ENCODE data around the gene ZFAND2B. TPM values are rescaled to one million over a fixed set of nuclear protein-coding genes. Genes with fewer than 3 reads are reported as not detected.
A peak's percentile ranks its signal among the peaks of the same experiment; 100 is the strongest.
"Not testable (repeated sequence)": the region's sequence is repeated elsewhere in the genome, so short reads cannot be mapped to it uniquely, and the experiment has no call there.

ZFAND2B gene
- total and polyA plus RNA-seq, 2 experiments from 2014 or later: 58.1 to 65.4 TPM

DNA sequence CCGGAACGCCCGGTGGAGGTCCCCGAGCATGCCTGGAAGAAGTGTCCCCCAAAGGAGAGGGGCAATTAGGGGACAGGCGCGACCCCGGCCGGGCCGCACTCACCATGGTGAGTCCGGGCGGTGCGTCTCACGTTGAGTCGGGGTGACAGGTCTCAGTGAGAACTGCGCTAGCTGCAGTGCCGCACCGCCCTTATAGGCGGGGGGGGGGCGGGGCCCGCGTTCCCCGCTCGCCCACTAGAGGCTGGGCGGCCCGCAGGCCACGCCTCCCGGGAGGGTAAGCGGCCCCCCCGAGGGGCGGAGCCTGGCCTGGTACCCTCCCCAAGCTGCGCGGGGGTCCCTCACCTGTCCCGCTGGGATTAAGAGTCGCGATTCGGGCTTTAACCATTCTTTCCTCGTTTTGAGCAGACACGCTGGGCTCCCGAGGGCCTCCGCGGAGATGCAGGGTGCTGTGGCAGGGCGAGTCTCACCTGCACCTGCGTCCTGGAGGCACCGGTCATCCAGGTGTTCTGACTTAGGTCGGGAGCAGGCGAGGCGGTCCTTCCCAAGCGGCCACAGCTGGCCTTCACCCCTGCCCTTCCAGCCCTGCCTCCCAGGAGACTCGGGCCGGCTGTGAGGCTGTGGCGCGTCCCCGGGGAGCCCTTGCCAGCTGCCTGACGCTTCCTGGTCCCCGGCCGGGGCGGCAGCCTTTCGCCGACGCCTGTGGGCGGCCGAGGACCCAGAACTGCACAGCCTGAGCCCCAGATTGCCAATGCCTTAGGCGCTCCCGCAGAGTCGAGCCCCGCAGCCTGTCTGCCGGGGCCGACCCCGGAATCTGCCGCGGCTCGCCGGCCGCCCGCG is 47.4 kb downstream of the ZFAND2B start, which contains the start of gene TUBA4A:
TUBA4A (minus strand) TSS at position 166 of the 837 bp plus-strand sequence; CDS start at position 106, 60 bp downstream.
- Histone ChIP-seq H3K4me1 (ENCODE audit: insufficient read depth) (peaks cover 40% of the 10 kb centered on the region), H3K27me3 (peaks cover 45% of the 10 kb centered on the region), H2AFZ (peak within 1 kb of the TSS; percentile 57), H3K4me3 (peak within 1 kb of the TSS; percentile 37), H3K4me2 (peak within 1 kb of the TSS; percentile 98), H3K27ac (no peak within 1 kb of the TSS), H3K36me3 (replicated peaks; ENCODE audit: insufficient read depth, low read depth) (no peaks in the 10 kb centered on the region), H3K9me3 (ENCODE audit: low read depth) (no peaks in the 10 kb centered on the region), H3K79me2 (no peaks in the 10 kb centered on the region), H4K20me1 (ENCODE audit: insufficient read depth, poor library complexity, severe bottlenecking) (no peaks in the 10 kb centered on the region), H3K9me2 (replicated peaks; ENCODE audit: insufficient read depth) (no peaks in the 10 kb centered on the region)
- 2% methylated on average over 65 of the region's 76 CpGs for WGBS (ENCODE audit: low lambda C conversion rate, missing lambda C conversion rate)
- TF ChIP-seq EZH2 (IDR thresholded peaks at IDR 0.05; ENCODE audit: borderline replicate concordance) (peak; percentile 75), EZH2phosphoT487 (IDR thresholded peaks at IDR 0.05; ENCODE audit: low read depth, severe bottlenecking, unreplicated experiment) (peak; percentile 67)
- TF ChIP-seq, protein P1, sequence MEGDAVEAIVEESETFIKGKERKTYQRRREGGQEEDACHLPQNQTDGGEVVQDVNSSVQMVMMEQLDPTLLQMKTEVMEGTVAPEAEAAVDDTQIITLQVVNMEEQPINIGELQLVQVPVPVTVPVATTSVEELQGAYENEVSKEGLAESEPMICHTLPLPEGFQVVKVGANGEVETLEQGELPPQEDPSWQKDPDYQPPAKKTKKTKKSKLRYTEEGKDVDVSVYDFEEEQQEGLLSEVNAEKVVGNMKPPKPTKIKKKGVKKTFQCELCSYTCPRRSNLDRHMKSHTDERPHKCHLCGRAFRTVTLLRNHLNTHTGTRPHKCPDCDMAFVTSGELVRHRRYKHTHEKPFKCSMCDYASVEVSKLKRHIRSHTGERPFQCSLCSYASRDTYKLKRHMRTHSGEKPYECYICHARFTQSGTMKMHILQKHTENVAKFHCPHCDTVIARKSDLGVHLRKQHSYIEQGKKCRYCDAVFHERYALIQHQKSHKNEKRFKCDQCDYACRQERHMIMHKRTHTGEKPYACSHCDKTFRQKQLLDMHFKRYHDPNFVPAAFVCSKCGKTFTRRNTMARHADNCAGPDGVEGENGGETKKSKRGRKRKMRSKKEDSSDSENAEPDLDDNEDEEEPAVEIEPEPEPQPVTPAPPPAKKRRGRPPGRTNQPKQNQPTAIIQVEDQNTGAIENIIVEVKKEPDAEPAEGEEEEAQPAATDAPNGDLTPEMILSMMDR (IDR thresholded peaks at IDR 0.05; ENCODE audit: poor library complexity): no peak
- peak; percentile 89 for DNase-seq (ENCODE audit: low spot score)

DNA sequence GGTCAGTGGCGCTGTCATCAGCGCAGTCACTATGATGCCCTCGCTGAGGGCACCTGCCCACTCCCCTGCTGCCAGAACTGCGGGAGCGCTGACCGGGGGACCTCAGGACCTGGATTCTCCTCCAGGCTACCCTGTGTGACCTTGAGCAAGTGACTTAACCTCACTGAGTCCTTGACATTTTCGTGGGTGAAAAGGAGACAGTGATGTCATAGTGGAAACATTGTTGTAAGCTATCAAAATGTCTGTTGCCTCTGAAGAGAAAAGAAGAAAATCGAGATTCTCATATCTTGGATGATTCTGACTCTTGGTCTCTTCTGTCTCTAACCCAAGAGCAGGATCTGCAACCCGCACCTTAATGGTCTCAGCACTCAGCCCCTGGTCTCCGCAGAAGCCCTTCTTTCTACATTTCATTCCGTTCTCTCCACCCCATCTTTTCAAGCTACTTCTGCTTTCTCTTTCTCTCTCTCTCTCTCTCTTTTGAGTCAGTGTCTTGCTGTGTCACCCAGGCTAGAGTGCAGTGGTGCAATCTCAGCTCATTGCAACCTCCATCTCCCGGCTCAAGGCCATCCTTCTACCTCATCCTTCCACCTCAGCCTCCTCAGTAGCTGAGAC is 48.1 kb downstream of the ZFAND2B start:
- H3K4me3 ChIP-seq: peak overlapping the region; percentile 37
- TF ChIP-seq EZH2 (IDR thresholded peaks at IDR 0.05; ENCODE audit: borderline replicate concordance): no peak
- TF ChIP-seq, protein P1 (IDR thresholded peaks at IDR 0.05; ENCODE audit: poor library complexity): no peak
- TF ChIP-seq EZH2phosphoT487 (IDR thresholded peaks at IDR 0.05; ENCODE audit: low read depth, severe bottlenecking, unreplicated experiment): no peak
- no peaks in the 10 kb centered on the region for H3K79me2 ChIP-seq
- H3K36me3 ChIP-seq (replicated peaks; ENCODE audit: insufficient read depth, low read depth): no peaks in the 10 kb centered on the region
- 41% methylated on average over 12 of the region's 12 CpGs for WGBS (ENCODE audit: low lambda C conversion rate, missing lambda C conversion rate)
- H3K9me3 ChIP-seq (ENCODE audit: low read depth): no peaks in the 10 kb centered on the region
- peaks cover 33% of the 10 kb centered on the region for H3K4me1 ChIP-seq (ENCODE audit: insufficient read depth)
- no peak for DNase-seq (ENCODE audit: low spot score)
- peaks cover 45% of the 10 kb centered on the region for H3K27me3 ChIP-seq
- H3K4me2 ChIP-seq: peak overlapping the region; percentile 98
- no peaks in the 10 kb centered on the region for H4K20me1 ChIP-seq (ENCODE audit: insufficient read depth, poor library complexity, severe bottlenecking)
- H3K27ac ChIP-seq: no peak overlapping the region
- H2AFZ ChIP-seq: peak overlapping the region; percentile 57
- H3K9me2 ChIP-seq (replicated peaks; ENCODE audit: insufficient read depth): no peaks in the 10 kb centered on the region

DNA sequence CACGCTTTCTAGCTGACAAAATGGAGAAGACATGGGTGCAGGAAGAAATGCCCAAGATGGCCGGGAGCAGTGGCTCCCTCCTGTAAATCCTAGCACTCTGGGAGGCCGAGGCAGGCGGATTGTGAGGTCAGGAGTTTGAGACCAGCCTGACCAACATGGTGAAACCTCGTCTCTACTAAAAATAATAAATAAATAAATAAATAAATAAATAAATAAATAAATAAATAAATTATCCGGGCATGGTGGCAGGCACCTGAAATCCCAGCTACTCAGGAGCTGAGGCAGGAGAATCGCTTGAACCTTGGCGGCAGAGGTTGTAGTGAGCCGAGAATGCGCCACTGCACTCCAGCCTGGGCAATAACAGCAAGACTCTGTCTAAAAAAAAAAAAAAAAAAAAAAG is 52.4 kb downstream of the ZFAND2B start:
- WGBS (ENCODE audit: low lambda C conversion rate, missing lambda C conversion rate): 87% methylated on average over 10 of the region's 10 CpGs
- peaks cover 41% of the 10 kb centered on the region for H3K27me3 ChIP-seq
- H4K20me1 ChIP-seq (ENCODE audit: insufficient read depth, poor library complexity, severe bottlenecking); H2AFZ ChIP-seq; H3K27ac ChIP-seq; H3K4me2 ChIP-seq; H3K4me3 ChIP-seq; H3K79me2 ChIP-seq; H3K36me3 ChIP-seq (replicated peaks; ENCODE audit: insufficient read depth, low read depth); H3K4me1 ChIP-seq (ENCODE audit: insufficient read depth); H3K9me2 ChIP-seq (replicated peaks; ENCODE audit: insufficient read depth); DNase-seq (ENCODE audit: low spot score); H3K9me3 ChIP-seq (ENCODE audit: low read depth): not testable (repeated sequence)

Other genes with a start within 250 kb of the ZFAND2B start
- 0.08 and 0.37 TPM in 2 replicates for gene CDK5R2, start 247.1 kb upstream of the ZFAND2B start, total RNA-seq
- gene CDK5R2, start 247.1 kb upstream of the ZFAND2B start, polyA plus RNA-seq: not detected in 2 replicates
- 0.70 TPM in 1 of 2 replicates, not detected in the other for gene FEV, start 221.6 kb upstream of the ZFAND2B start, total RNA-seq
- gene FEV, start 221.6 kb upstream of the ZFAND2B start, polyA plus RNA-seq: 0.58 and 2.1 TPM in 2 replicates
- gene CRYBA2, start 213.4 kb upstream of the ZFAND2B start, total RNA-seq: 0.90 TPM in 1 of 2 replicates, not detected in the other
- gene CRYBA2, start 213.4 kb upstream of the ZFAND2B start, polyA plus RNA-seq: not detected in 2 replicates
- gene CFAP65, start 165.3 kb upstream of the ZFAND2B start, total RNA-seq: 0.03 and 0.12 TPM in 2 replicates
- 0.05 and 0.06 TPM in 2 replicates for gene CFAP65, start 165.3 kb upstream of the ZFAND2B start, polyA plus RNA-seq
- 23.0 and 23.1 TPM in 2 replicates for gene IHH, start 145.9 kb upstream of the ZFAND2B start, total RNA-seq
- 27.7 and 36.3 TPM in 2 replicates for gene IHH, start 145.9 kb upstream of the ZFAND2B start, polyA plus RNA-seq
- 27.8 and 28.2 TPM in 2 replicates for gene NHEJ1, start 46.0 kb upstream of the ZFAND2B start, total RNA-seq
- 18.1 and 18.2 TPM in 2 replicates for gene NHEJ1, start 46.0 kb upstream of the ZFAND2B start, polyA plus RNA-seq
- gene SLC23A3, start 36.8 kb upstream of the ZFAND2B start, total RNA-seq: 1.4 and 1.5 TPM in 2 replicates
- gene SLC23A3, start 36.8 kb upstream of the ZFAND2B start, polyA plus RNA-seq: 0.80 and 1.1 TPM in 2 replicates
- gene CNPPD1, start 29.9 kb upstream of the ZFAND2B start, total RNA-seq: 25.8 and 34.0 TPM in 2 replicates
- gene CNPPD1, start 29.9 kb upstream of the ZFAND2B start, polyA plus RNA-seq: 49.4 and 50.8 TPM in 2 replicates
- 89.1 and 93.3 TPM in 2 replicates for gene RETREG2, start 28.5 kb upstream of the ZFAND2B start, total RNA-seq
- gene RETREG2, start 28.5 kb upstream of the ZFAND2B start, polyA plus RNA-seq: 81.0 and 90.7 TPM in 2 replicates
- gene ABCB6, start 12.2 kb downstream of the ZFAND2B start, total RNA-seq: 34.7 and 37.7 TPM in 2 replicates
- 53.4 and 59.5 TPM in 2 replicates for gene ABCB6, start 12.2 kb downstream of the ZFAND2B start, polyA plus RNA-seq
- 34.6 and 35.7 TPM in 2 replicates for gene ATG9A, start 22.9 kb downstream of the ZFAND2B start, total RNA-seq
- gene ATG9A, start 22.9 kb downstream of the ZFAND2B start, polyA plus RNA-seq: 46.6 and 57.8 TPM in 2 replicates
- gene ANKZF1, start 23.0 kb downstream of the ZFAND2B start, total RNA-seq: 25.2 and 37.5 TPM in 2 replicates
- gene ANKZF1, start 23.0 kb downstream of the ZFAND2B start, polyA plus RNA-seq: 41.6 and 47.1 TPM in 2 replicates
- gene GLB1L, start 38.7 kb downstream of the ZFAND2B start, total RNA-seq: 5.9 and 9.6 TPM in 2 replicates
- 1.7 and 6.6 TPM in 2 replicates for gene GLB1L, start 38.7 kb downstream of the ZFAND2B start, polyA plus RNA-seq
- 35.6 and 38.8 TPM in 2 replicates for gene STK16, start 38.7 kb downstream of the ZFAND2B start, total RNA-seq
- 7.7 and 10.1 TPM in 2 replicates for gene STK16, start 38.7 kb downstream of the ZFAND2B start, polyA plus RNA-seq
- gene TUBA4B, start 46.5 kb downstream of the ZFAND2B start, total RNA-seq: 0.13 TPM in 1 of 2 replicates, not detected in the other
- gene TUBA4B, start 46.5 kb downstream of the ZFAND2B start, polyA plus RNA-seq: not detected in 2 replicates
- gene TUBA4A, start 47.1 kb downstream of the ZFAND2B start, total RNA-seq: 4.7 and 9.6 TPM in 2 replicates
- gene TUBA4A, start 47.1 kb downstream of the ZFAND2B start, polyA plus RNA-seq: 10.5 and 14.3 TPM in 2 replicates
- gene DNAJB2, start 72.6 kb downstream of the ZFAND2B start, total RNA-seq: 47.4 and 50.7 TPM in 2 replicates
- 19.4 and 20.1 TPM in 2 replicates for gene DNAJB2, start 72.6 kb downstream of the ZFAND2B start, polyA plus RNA-seq
- gene PTPRN, start 102.6 kb downstream of the ZFAND2B start, total RNA-seq: 3.5 and 4.6 TPM in 2 replicates
- gene PTPRN, start 102.6 kb downstream of the ZFAND2B start, polyA plus RNA-seq: 9.8 and 9.9 TPM in 2 replicates
- not detected in 2 replicates for gene RESP18, start 126.0 kb downstream of the ZFAND2B start, total RNA-seq
- not detected in 2 replicates for gene RESP18, start 126.0 kb downstream of the ZFAND2B start, polyA plus RNA-seq
- gene DNPEP, start 181.1 kb downstream of the ZFAND2B start, total RNA-seq: 53.5 and 72.0 TPM in 2 replicates
- gene DNPEP, start 181.1 kb downstream of the ZFAND2B start, polyA plus RNA-seq: 79.0 and 87.7 TPM in 2 replicates
- 103 and 114 TPM in 2 replicates for gene DES, start 211.6 kb downstream of the ZFAND2B start, total RNA-seq
- gene DES, start 211.6 kb downstream of the ZFAND2B start, polyA plus RNA-seq: 58.5 and 60.9 TPM in 2 replicates
- gene SPEG, start 228.1 kb downstream of the ZFAND2B start, total RNA-seq: 21.1 and 21.6 TPM in 2 replicates
- gene SPEG, start 228.1 kb downstream of the ZFAND2B start, polyA plus RNA-seq: 35.8 and 40.0 TPM in 2 replicates

Data from hepatocyte (in vitro differentiated cells).